ENCODE measurements around the gene SLC39A1.
"Not testable (repeated sequence)": the region's sequence is repeated elsewhere in the genome, so short reads cannot be mapped to it uniquely, and the experiment has no call there.

Gene SLC39A1

DNA sequence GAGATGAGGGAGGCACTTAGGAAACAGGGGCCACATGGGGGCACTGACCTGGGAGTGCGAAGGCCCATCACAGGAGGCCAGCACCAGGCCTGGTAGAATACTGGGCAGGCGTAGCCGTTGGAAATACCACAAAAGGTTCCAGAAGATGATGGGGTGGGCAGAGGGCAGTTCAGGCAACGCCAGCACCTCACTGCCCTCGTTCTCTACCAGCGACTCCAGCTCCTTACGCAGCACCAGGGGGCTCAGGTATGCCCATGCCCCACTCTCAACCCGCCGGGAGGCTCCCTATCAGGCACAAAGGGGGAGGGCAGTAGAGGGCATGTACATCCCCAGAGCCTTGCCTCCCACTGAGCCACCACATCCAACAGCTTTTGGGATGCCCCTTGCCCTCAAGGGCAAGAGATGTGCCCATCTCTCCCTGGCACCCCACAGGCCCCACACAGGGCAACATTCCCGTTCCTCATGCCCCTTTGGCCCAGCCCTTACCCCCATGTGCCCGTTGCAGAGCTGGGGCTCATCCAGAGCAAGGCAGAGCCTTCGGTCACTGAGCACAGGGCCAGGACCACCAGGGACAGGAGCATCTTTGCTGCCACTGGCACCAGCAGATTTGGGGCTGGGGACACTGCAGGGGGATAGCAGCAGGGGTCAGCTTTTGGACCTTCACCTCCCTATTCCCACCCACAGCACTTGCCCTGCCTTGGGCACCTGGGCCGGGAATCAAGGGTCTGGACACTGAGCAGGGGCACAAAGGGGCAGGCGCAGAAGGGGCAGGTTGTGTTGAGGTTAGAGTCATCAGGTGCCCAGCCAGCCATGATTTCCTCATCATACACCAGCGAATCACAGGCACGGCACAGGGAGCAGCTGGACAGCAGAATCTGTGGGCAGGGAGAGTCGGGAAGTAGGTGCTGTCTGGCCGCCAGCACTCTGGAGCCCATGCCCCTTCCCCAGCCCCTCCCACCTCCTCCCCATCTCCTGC lies 30.9 kb downstream of the SLC39A1 start:
- DNase-seq (ENCODE audit: low spot score) = no peak

DNA sequence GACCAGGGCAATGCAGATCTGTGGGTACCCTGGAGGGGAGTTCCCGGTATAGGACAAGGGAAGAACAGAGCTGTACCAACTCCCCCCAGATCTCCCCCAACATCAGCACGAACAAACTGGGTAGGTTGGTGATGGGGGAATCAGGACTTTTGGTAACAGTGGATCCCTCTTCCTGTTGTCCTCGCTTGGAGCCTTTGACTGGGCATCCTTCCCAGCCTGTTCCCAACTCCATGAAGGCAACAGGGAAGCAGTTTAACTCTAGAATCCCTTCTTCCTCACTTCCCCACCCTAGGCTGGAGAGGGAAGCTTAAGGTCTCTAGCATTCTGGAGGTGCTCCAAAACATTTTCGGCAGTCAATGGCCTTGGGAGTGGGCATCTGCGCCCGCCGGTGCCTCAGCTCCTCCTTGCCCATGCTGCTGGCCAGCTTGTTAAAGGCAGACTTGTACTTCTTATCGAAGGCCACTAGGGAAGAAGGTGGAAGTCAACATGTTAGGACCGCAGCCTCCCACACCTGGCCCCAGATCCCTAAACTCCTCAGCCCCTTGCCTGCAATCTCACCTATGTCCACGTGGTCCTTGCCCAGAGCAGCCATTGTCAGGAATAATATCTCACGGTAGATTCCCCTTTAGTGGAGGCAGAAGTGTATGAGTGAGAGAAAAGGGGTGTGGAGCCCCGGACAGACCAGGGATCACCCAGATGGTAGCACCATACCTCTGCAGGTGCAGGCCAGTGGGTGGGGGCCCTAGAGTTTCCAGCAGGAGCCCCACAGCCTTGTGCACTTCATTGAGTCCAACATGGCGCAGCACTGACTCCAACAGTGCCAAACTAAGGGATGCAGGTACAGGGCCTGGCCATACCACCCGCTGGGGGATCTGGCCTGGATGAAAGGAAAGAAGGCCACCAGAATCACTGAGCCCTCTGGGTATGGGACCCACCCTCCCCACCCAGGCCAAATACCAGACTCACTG lies 33.1 kb downstream of the SLC39A1 start:
- DNase-seq (ENCODE audit: low spot score) = peak; percentile 41

DNA sequence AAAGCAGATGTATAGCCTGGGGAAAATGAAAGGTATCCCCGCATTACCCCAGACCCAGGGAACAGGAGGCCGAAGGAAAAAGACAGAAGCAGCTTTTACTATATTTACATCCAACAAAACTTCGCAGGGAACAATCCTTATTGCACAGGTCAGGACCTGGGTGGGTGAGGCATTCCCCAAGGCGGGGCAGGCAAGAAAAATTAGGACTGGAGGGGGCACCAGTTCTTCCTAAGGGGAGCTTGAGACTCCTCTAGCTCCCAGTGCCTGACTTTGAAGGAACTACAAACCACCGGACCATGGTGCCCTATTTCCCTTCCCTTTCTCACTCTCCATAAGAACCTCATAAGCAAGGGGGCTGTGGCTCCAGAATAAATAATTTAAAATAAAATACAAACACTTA lies 33.9 kb downstream of the SLC39A1 start:
- DNase-seq (ENCODE audit: low spot score) = peak; percentile 23

DNA sequence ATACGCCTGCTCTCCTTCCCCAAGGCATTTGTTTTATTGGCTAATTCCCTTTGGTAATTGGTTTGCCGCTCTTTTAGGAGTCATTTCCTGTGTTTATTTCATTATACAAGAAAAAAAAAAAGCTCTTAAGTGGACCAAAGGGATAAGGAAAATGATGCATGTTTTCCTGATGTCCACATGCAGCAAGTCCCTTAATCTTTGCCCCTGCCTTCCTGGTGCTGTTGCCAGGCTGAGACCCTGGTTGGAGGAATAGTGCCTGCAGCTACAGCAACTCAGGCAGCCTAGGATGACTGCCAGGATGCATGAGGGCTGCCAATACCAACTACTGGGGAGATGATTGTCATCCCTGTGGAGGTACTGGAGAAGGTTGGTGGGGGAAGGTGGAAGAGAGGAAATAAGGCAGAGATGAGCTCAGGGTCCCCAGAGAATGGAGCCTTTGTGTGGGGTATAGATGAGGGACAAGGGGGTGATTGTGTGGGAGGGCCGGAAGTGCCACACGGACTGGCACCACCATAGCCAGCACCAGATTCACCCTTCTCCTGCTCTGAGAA lies 34.5 kb downstream of the SLC39A1 start:
- DNase-seq (ENCODE audit: low spot score) = peak; percentile 97

DNA sequence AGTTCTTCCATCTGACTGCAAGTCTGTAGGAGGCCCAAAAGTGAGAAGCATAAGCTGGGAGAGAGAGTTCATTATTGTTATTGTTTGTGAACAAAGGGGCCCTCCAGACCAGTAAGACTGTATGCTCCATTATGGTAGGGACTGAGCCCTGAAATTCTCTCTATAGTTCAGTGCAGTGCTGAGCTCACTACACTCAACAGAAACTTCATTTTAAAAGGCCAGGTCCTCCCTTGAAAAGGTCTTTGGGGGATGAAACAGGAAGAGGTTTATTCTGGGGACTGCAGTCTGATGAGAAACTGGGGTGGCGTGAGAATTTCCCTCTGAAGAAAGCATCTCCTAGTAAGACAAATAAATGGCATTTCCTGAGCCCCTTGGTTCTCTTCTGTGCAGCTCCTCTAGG lies 35.1 kb downstream of the SLC39A1 start:
- DNase-seq (ENCODE audit: low spot score) = peak; percentile 56

DNA sequence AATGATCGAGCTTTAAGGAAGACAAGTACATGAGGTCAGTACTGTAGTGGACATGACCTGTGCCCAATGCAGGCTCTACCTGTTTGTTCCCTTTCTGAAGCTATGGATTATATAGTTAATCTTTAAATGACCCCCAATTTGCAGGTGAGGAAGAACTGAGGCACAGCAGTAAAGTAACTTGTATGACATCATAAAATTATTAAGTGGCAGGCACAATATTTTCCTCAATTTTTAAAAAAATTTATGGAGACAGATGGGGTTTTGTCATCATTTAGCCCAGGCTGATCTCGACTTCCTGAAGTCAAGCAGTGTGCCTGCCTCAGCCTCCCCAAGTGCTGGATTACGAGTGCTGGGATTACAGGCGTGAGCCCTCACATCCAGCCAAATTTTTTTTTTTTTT lies 36.9 kb downstream of the SLC39A1 start:
- no peak for DNase-seq (ENCODE audit: low spot score)

DNA sequence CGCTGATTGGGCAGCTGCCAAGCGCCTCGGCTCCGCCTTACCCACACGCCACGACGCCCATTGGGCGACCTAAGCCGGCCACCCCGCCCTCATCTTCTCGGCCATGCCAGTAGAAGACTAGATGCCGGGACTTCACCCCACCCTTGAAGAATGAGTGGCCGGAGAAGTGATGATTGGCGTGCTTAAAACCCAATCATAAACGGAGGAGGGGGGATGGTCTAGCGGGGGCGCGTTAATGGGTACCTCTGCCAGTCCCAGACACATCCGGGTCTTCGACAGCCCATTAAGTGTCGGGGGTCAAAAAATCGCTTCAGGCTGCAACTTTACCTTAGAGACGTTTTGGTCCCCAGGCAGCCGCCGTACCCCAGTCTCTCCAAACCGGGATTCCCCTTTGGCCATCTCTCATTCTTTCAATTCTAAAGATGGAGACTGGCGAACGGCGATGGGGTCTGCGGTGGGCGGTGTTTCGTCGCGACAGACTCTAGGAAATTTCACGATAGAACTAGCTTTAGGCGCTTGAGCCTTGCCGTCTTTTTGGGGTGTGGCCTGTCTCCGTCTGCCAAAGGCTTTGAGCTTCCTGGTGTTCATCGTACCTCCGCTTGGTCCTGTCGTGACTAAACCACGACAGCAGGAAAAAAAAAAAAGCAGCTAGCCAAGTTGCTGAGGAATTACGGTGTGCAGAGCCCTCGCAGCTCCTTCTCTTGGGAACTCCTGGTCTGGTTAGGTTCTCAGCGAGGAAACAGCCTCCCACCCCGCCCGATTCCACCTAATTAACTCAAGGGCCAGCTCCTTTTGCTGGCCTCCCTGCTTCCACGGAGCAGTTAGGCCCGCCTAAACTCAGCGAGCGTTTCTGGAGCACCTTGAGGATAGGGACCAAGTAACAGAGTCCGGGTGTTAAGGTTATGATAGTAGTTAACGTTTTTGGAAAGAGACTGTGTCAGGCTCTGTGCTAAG lies 40.1 kb downstream of the SLC39A1 start, which contains the start of gene GATAD2B:
GATAD2B (minus strand) TSS at position 1 of the 954 bp plus-strand sequence. CDS start 94,625 bp downstream, outside the sequence.
- peak; percentile 100 for DNase-seq (ENCODE audit: low spot score)

DNA sequence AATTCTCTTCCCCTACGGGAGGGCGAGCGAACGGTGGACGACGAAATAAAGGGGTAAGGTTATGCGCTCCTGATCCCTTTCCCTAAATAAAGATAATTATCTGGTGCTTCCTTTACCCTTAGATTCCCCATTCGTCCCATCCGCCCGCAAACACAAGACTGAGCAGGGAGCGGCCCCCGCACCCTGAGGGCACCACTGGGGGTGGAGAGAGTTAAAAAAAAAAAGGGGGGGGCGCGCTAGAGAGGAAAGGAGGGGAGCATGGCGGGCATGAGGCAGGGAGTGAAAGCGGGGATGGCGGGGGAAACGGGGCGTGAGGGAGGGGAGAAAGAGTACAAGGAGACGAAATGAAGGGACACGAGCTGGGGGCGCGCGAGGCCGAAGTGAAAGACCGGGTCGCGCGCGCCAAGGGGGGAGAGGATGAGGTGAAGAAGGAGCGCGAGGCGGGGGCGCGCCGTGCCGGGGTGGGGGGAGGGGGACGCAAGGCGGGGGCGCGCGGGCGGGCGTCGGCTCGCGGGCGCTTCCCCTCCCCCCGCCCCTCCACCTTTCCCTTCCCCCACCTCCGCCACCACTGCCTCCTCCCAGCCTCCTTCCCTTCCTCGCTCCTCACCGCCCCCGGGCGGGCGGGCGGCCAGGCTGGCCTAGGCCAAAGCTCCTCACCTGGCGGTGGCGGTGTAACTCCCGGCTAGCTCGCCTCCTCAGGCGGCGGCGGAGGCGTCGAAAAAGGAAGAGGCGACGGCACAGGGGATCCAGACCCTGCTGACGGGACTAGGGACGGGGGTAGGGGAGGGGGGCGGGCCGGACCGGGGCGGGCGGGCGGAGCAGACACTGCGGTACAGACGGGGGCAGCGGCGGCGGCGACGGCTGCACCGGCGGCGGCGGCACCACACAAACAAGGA lies 41.0 kb downstream of the SLC39A1 start:
- DNase-seq (ENCODE audit: low spot score) = peak; percentile 30

DNA sequence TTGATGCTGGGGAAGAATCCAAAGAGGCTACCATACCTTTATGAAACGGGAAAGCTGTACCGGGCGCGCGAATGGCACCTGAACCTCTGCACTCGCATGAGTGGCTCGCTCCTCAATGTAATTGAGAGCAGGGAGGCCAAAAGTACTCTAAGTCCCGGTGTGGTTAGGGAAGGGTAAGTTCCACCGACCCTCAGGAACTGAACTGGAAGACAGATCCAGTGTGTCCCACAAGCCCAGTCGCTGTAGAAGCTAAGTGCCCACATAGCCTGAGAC lies 41.6 kb downstream of the SLC39A1 start:
- no peak for DNase-seq (ENCODE audit: low spot score)

DNA sequence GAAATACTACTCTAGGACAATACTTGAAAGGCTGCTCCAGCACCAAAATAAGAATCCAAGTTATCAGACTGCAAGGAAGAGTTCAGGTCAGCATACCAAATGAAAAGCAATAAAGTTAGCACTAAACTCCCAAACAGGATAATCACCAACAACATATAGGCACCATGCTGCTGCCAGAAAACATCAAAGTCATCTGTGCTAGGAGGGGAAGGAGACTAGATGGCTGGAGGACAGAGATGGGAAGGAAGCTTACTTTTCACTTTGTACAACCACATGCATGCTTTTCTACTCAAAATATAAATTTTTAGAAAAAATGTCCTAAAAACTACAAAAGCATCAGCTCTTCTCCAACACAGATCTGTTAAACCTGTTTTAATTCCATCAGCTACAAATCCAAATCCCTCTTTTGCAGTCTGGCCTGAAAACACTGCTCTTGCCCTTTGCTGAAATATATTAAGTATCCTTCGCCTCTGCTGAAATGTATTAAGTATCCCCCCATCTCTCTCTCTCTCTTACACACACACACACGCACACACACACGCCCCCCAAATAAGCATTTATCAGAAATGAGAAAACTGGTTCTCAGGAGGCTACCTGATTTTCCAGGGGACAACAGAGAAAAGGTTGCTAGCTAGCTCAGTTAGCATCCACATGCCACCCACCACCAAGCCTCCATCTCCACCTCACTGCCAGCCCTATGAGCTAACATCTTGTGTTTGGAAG lies 42.1 kb downstream of the SLC39A1 start:
- DNase-seq (ENCODE audit: low spot score) = peak; percentile 14

DNA sequence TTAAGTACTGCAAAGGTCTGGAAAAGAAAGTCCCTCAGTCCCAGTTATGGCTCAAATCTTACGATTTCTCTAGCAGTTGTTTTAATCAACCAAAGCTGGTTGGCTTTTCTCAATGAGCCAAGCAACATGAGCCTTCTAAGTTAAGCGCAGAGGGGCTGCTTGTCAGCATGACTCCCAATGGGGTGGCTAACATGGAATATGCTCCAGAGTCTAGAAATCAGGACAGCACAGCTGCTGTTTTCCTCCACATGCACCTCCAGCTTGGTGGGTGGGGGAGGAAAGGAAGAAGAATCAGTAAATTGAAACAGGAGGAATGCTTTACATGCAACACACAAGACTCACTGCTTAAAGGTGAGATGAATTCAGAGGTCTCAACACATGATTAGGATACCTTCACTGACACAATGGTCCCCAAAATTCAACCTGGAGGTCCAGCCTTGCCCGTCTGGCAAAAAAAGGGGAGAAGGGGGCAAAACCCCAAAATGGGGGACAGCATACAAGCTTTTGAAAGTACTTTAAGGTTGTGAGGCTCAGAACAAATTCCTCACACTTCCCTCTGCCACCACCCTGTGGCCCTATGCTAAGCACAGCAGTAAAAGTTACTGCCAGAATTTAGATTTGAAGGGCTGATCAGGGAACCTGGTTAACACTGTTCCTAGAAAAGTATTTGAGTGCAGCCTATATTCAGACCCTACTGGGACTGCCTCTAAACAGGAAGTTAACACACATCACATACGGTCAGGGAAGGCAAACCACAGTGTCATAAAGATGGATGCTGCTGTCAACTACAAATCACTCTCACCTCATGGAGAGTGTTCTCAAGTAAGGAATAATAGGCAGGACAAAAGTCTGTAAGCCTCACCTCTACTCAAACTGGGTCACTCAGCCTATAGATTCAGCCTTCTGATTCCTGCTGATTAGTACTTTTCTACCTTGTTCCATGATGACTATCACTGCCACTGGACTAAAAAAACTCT lies 43.2 kb downstream of the SLC39A1 start:
- no peak for DNase-seq (ENCODE audit: low spot score)

DNA sequence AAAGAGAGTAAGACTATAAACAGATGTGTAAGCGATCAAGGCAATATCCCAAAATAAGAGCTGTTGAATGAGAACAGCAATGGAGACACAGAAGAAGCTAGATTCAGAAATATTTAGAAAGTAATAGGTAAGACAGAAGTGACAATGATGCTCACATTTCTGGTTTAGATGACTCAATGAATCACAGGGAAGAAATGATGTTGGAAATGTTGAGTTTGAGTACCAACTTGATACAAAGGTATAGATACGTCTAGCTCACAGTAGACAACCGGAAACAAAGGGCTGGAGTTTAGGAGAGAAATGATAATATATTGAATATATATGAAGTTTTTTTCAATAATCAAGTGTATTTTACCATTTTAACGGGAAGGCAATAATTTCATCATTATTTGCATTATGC lies 47.0 kb downstream of the SLC39A1 start:
- no peak for DNase-seq (ENCODE audit: low spot score)

DNA sequence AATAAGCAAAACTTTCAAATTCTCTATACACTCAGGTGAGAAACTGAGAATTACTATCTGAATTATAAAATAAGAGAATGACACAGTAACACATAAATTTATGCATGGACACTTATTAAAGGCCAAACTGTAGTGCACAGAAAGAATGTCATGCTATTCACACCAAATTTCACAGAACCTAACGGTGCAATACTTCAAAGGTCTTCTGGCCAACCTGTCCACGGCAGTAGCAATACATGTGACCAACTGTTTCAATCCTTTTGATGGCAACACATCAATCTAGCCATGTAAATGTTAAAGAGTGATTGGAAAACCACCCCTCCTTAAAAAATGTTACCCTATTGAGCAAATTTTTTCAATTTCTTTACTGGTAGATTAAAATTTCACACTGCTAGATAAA lies 51.0 kb downstream of the SLC39A1 start:
- no peak for DNase-seq (ENCODE audit: low spot score)

DNA sequence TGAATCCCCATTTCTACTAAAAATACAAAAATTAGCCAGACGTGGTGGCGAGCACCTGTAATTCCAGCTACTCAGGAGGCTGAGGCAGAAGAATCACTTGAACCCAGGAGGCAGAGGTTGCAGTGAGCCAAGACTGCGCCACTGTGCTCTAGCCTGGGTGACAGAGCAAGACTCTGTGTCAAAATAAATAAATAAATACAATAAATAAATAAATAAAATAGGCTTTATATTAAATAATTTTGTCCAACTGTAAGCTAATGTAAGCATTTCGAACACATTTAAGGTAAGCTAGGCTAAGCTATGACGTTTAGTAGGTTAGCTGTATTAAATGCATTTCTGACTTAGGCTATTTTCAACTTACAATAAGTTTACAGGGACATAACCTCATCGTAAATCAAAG lies 52.8 kb downstream of the SLC39A1 start:
- DNase-seq (ENCODE audit: low spot score) = not testable (repeated sequence)

All from pons (tissue), 1 donor.